Chondrocyte (in vitro differentiated cells): Measurements from ENCODE around the gene CYP27C1. TPM values are rescaled to one million over a fixed set of nuclear protein-coding genes. Genes with fewer than 3 reads are reported as not detected.
"Not testable (repeated sequence)": the region's sequence is repeated elsewhere in the genome, so short reads cannot be mapped to it uniquely, and the experiment has no call there.

ENCODE experiments used
- DNase-seq: peaks from one replicate; pipeline ENCODE4 v3.0.0; 2021; ENCODE audit warnings: mixed read lengths, low spot score
- H3K27ac Mint-ChIP-seq: one replicate; pipeline ENCODE4 v1.8.0; 2021; ENCODE audit warnings: mild to moderate bottlenecking, moderate library complexity, mixed read lengths; ENCODE audit not compliant: unreplicated experiment
- H3K27me3 Mint-ChIP-seq: 2 replicates; pipeline ENCODE4 v1.8.0; 2021; ENCODE audit warnings: low read depth, mixed read lengths
- H3K36me3 Mint-ChIP-seq: 2 replicates; pipeline ENCODE4 v1.8.0; 2021; ENCODE audit warnings: low read depth, mixed read lengths
- H3K4me1 Mint-ChIP-seq: 2 replicates; pipeline ENCODE4 v1.8.0; 2021; ENCODE audit warnings: low read depth, mild to moderate bottlenecking, mixed read lengths
- H3K4me3 Mint-ChIP-seq: one replicate; pipeline ENCODE4 v1.8.0; 2021; ENCODE audit warnings: mild to moderate bottlenecking, moderate library complexity, mixed read lengths; ENCODE audit not compliant: unreplicated experiment
- H3K9me3 Mint-ChIP-seq: 2 replicates; pipeline ENCODE4 v1.8.0; 2021; ENCODE audit warnings: low read depth, mixed read lengths
- CTCF ChIP-seq: fragments of 200-600 bp; sonication (generic); IDR thresholded peaks from 2 replicates; pipeline ENCODE4 v1.5.0; 2021; ENCODE audit warnings: antibody characterized with exemption, mild to moderate bottlenecking, moderate library complexity
- total RNA-seq: library from RNA; stranded (reverse); gene quantifications from 3 replicates; pipeline ENCODE4 v1.2.1, GENCODE V29; 2021

CYP27C1 gene
- total RNA-seq, 1 donor from 2014 or later: 11.7 TPM

- no peak overlapping the region for H3K4me3 Mint-ChIP-seq
Observed at GRCh38 chr2:127255721-127256120, 35.6 kb upstream of the CYP27C1 start.

GRCh38 chr2:127255146-127255545 is 35.0 kb upstream of the CYP27C1 start:
- H3K27me3 Mint-ChIP-seq: no peaks in the 10 kb centered on the region
- H3K4me3 Mint-ChIP-seq: no peak overlapping the region
- H3K4me1 Mint-ChIP-seq: peaks cover 18% of the 10 kb centered on the region
- H3K27ac Mint-ChIP-seq: no peak overlapping the region
- H3K9me3 Mint-ChIP-seq: no peaks in the 10 kb centered on the region
- DNase-seq: no peak
- peaks cover 29% of the 10 kb centered on the region for H3K36me3 Mint-ChIP-seq
- no peak for TF ChIP-seq CTCF

More at GRCh38 chr2:127255721-127256120, 35.6 kb upstream of the CYP27C1 start:
- no peak overlapping the region for H3K27ac Mint-ChIP-seq
- peaks cover 30% of the 10 kb centered on the region for H3K36me3 Mint-ChIP-seq
- no peak for DNase-seq
- no peaks in the 10 kb centered on the region for H3K27me3 Mint-ChIP-seq
- H3K9me3 Mint-ChIP-seq: no peaks in the 10 kb centered on the region
- no peak for TF ChIP-seq CTCF
- H3K4me1 Mint-ChIP-seq: peaks cover 18% of the 10 kb centered on the region

DNA sequence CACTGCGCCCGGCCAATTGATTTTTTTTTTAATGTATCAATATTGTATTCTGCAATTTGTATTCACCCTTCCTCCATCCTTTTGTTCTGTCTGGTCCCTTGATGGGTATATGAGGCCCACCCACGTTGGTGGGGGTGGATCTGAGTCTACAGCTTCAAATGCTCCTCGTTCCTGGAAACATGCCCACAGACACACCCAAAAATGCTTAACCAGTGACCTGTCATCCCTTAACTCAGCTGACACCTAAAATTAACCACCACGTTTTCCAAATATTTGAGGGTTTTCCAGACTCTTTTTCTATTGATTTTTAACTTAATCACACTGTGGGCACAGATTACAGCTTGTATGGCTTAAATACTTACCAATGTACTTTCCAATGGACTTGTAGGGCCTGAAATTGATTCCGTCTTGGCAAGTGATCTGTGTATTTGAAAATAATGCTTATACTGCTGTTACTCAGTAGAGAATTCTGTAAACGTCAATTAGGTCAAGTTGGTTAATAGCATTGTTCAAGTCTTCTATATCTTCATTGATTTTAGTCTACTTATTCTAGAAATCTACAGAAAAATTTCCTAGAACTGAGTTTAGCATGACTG is 34.4 kb upstream of the CYP27C1 start:
- no peak for TF ChIP-seq CTCF
- no peaks in the 10 kb centered on the region for H3K9me3 Mint-ChIP-seq
- H3K27me3 Mint-ChIP-seq: no peaks in the 10 kb centered on the region
- no peak overlapping the region for H3K4me3 Mint-ChIP-seq
- H3K27ac Mint-ChIP-seq: no peak overlapping the region
- DNase-seq: no peak
- peaks cover 24% of the 10 kb centered on the region for H3K36me3 Mint-ChIP-seq
- peaks cover 18% of the 10 kb centered on the region for H3K4me1 Mint-ChIP-seq

GRCh38 chr2:127241184-127241583 is 21.1 kb upstream of the CYP27C1 start:
- not testable (repeated sequence) for H3K27me3 Mint-ChIP-seq, H3K27ac Mint-ChIP-seq, H3K4me3 Mint-ChIP-seq, H3K36me3 Mint-ChIP-seq, H3K4me1 Mint-ChIP-seq, DNase-seq
- H3K9me3 Mint-ChIP-seq: peaks cover 15% of the 10 kb centered on the region

DNA sequence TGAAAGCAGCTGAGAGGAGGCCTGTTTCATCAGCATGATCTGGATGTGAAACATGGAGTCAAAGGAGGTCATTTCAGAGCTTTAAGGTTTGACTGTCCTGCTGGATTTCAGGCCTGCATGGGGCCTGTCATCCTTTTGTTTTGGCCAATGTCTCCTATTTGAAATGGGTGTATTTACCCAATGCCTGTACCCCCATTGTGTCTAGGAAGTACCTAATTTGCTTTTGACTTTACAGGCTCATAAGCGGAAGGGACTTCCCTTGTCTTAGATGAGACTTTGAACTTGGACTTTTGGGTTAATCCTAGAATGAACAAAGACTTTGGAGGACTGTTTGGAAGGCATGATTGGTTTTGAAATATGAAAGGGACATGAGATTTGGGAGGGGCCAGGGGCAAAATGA is 19.3 kb upstream of the CYP27C1 start:
- H3K4me1 Mint-ChIP-seq: no peaks in the 10 kb centered on the region
- H3K27me3 Mint-ChIP-seq: no peaks in the 10 kb centered on the region
- no peak overlapping the region for H3K27ac Mint-ChIP-seq
- no peak for DNase-seq
- no peak overlapping the region for H3K4me3 Mint-ChIP-seq
- TF ChIP-seq CTCF: no peak
- H3K9me3 Mint-ChIP-seq: peaks cover 15% of the 10 kb centered on the region
- peaks cover 7% of the 10 kb centered on the region for H3K36me3 Mint-ChIP-seq

DNA sequence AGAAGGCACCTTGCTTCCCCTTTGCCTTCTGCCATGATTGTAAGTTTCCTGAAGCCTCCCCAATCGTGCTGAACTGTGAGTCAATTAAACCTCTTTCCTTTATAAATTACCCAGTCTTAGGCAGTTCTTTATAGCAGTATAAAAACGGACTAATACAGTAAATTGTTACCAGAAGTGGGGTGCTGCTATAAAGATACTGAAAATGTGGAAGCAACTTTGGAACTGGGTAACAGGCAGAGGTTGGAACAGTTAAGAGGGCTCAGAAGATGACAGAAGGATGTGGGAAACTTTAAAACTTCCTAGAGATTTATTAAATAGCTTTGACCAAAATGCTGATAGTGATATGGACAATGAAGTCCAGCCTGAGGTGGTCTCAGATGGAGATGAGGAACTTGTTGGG is 17.7 kb upstream of the CYP27C1 start:
- not testable (repeated sequence) for DNase-seq
- peaks cover 15% of the 10 kb centered on the region for H3K9me3 Mint-ChIP-seq

More for the DNA sequence above, 17.7 kb upstream of the CYP27C1 start:
- not testable (repeated sequence) for H3K4me3 Mint-ChIP-seq, H3K36me3 Mint-ChIP-seq, H3K4me1 Mint-ChIP-seq, H3K27ac Mint-ChIP-seq, H3K27me3 Mint-ChIP-seq
